Left hindlimb (tissue), 1 donor: ENCODE results near the gene PTPRM.

Source experiments
- DNase-seq: peaks from one replicate; pipeline ENCODE4 v3.0.0-alpha.2; 2018

Gene PTPRM

GRCh38 chr18:8257851-8258434, 690.8 kb downstream of the PTPRM start:
- DNase-seq: no peak

GRCh38 chr18:8260319-8260718, 693.2 kb downstream of the PTPRM start:
- no peak for DNase-seq

- no peak for DNase-seq
Measured at GRCh38 chr18:8260827-8261226, 693.7 kb downstream of the PTPRM start.

- no peak for DNase-seq
Measured at GRCh38 chr18:8261651-8262091, 694.6 kb downstream of the PTPRM start.

- DNase-seq: no peak
Measured at GRCh38 chr18:8262221-8262620, 695.1 kb downstream of the PTPRM start.

GRCh38 chr18:8264116-8264515, 697.0 kb downstream of the PTPRM start:
- no peak for DNase-seq

- DNase-seq: peak; percentile 59
Measured at GRCh38 chr18:8264861-8265411, 697.8 kb downstream of the PTPRM start.

GRCh38 chr18:8272254-8272653, 705.1 kb downstream of the PTPRM start:
- no peak for DNase-seq

- no peak for DNase-seq
Measured at GRCh38 chr18:8274370-8274769, 707.3 kb downstream of the PTPRM start.

- no peak for DNase-seq
Measured at GRCh38 chr18:8276406-8276805, 709.3 kb downstream of the PTPRM start.

GRCh38 chr18:8277270-8277669, 710.2 kb downstream of the PTPRM start:
- DNase-seq: no peak

- no peak for DNase-seq
Measured at GRCh38 chr18:8279346-8279745, 712.2 kb downstream of the PTPRM start.

GRCh38 chr18:8279781-8280330, 712.7 kb downstream of the PTPRM start:
- no peak for DNase-seq

- no peak for DNase-seq
Measured at GRCh38 chr18:8283891-8284585, 716.9 kb downstream of the PTPRM start.

GRCh38 chr18:8286303-8286702, 719.2 kb downstream of the PTPRM start:
- no peak for DNase-seq

- DNase-seq: no peak
Measured at GRCh38 chr18:8287196-8287885, 720.2 kb downstream of the PTPRM start.

- no peak for DNase-seq
Measured at GRCh38 chr18:8288472-8289195, 721.5 kb downstream of the PTPRM start.

GRCh38 chr18:8290435-8290834, 723.3 kb downstream of the PTPRM start:
- DNase-seq: no peak

- DNase-seq: no peak
Measured at GRCh38 chr18:8290913-8291312, 723.8 kb downstream of the PTPRM start.

GRCh38 chr18:8293184-8293583, 726.1 kb downstream of the PTPRM start:
- no peak for DNase-seq

- no peak for DNase-seq
Measured at GRCh38 chr18:8296886-8297616, 729.9 kb downstream of the PTPRM start.

- no peak for DNase-seq
Measured at GRCh38 chr18:8298186-8298585, 731.1 kb downstream of the PTPRM start.
